SU-DHL-6 (cell line): Measurements from ENCODE around the gene TMEM109.

Experiments used
- H2AFZ ChIP-seq: fragments of 200-600 bp; sonication (generic); 2 replicates; pipeline ENCODE4 v1.6.1; 2014; ENCODE audit warnings: low read depth, mild to moderate bottlenecking, moderate library complexity, mixed read lengths, antibody characterized with exemption, low read length; ENCODE audit not compliant: severe bottlenecking
- H3F3A ChIP-seq: fragments of 200-600 bp; shearing (Covaris generic); 2 replicates; pipeline ENCODE4 v1.6.0; 2016; ENCODE audit warnings: antibody characterized with exemption, mild to moderate bottlenecking; ENCODE audit not compliant: insufficient read depth
- H3K27ac ChIP-seq: fragments of 200-600 bp; sonication (generic); 2 replicates; pipeline ENCODE4 v1.5.1; 2016; ENCODE audit warnings: low read depth, mild to moderate bottlenecking, low read length, moderate library complexity, mixed read lengths
- H3K27me3 ChIP-seq: fragments of 200-600 bp; sonication (generic), shearing (Covaris generic); 2 replicates; pipeline ENCODE4 v1.6.0; 2014; ENCODE audit warnings: mild to moderate bottlenecking, low read length
- H3K36me3 ChIP-seq: fragments of 200-600 bp; sonication (generic); 2 replicates; pipeline ENCODE4 v1.6.1; 2014; ENCODE audit warnings: mild to moderate bottlenecking, low read length, mixed read lengths
- H3K4me2 ChIP-seq: fragments of 300-600, 200-600 bp; shearing (Covaris generic), sonication (generic); 2 replicates; pipeline ENCODE4 v1.6.0; 2014; ENCODE audit warnings: low read length, low read depth, mild to moderate bottlenecking; ENCODE audit not compliant: poor library complexity, severe bottlenecking
- H3K4me3 ChIP-seq: fragments of 200-600 bp; sonication (generic); 2 replicates; pipeline ENCODE4 v1.5.1; 2014; ENCODE audit warnings: antibody characterized with exemption, low read length, mild to moderate bottlenecking, mixed read lengths; ENCODE audit not compliant: insufficient read depth, poor library complexity, severe bottlenecking
- H3K79me2 ChIP-seq: fragments of 200-600 bp; sonication (generic); 2 replicates; pipeline ENCODE4 v1.6.1; 2014; ENCODE audit warnings: mild to moderate bottlenecking, low read length, moderate library complexity; ENCODE audit not compliant: insufficient read depth
- H3K9ac ChIP-seq: fragments of 200-600 bp; sonication (generic); 2 replicates; pipeline ENCODE4 v1.7.0; 2014; ENCODE audit warnings: mild to moderate bottlenecking, low read length
- H3K9me2 ChIP-seq: fragments of 200-600 bp; sonication (generic); replicated peaks from 2 replicates; pipeline ENCODE4 v1.6.1; 2014; ENCODE audit warnings: low read length; ENCODE audit not compliant: insufficient read depth
- H3K9me3 ChIP-seq: fragments of 200-600 bp; sonication (generic); 2 replicates; pipeline ENCODE4 v1.6.1; 2014; ENCODE audit warnings: low read length, mixed read lengths; ENCODE audit not compliant: insufficient read depth
- H4K20me1 ChIP-seq: fragments of 200-600 bp; sonication (generic); 2 replicates; pipeline ENCODE4 v1.6.1; 2014; ENCODE audit warnings: low read depth, mild to moderate bottlenecking, antibody characterized with exemption, low read length, moderate library complexity, mixed read lengths
- EZH2phosphoT487 ChIP-seq: fragments of 200-600 bp; sonication (generic), shearing (Covaris generic); conservative IDR thresholded peaks from 2 replicates; pipeline ENCODE4 v1.6.1; 2018; ENCODE audit warnings: mild to moderate bottlenecking, antibody characterized with exemption, low read length, moderate library complexity, mixed read lengths
- TF ChIP-seq, protein P1 (sequence below): fragments of 200-600 bp; sonication (generic); IDR thresholded peaks from one replicate; pipeline ENCODE4 v1.5.1; 2017; ENCODE audit warnings: antibody characterized with exemption, mild to moderate bottlenecking, low read length, moderate library complexity; ENCODE audit not compliant: insufficient read depth, poor library complexity, severe bottlenecking

Gene TMEM109

DNA sequence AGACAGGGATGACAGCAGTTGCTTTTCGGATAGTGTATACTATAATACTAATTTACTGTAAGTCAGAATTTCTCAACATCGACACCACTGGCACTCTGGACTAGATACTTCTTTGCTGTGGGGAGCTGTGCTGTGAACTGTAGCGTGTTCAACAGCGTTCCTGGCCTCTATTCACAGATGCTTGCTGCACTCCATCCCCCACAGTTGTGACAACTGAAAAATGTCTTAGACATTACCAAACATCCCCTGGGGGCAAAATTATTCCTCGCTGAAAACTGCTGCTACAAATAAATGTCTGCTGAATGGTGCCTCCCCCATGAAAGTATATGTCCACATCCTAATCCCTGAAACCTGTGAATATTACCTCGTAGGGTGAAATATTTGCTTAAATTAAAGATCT lies 45.5 kb downstream of the TMEM109 start:
- no peak overlapping the region for H3K4me3 ChIP-seq
- no peak overlapping the region for H3K27ac ChIP-seq
- H3K36me3 ChIP-seq = no peaks in the 10 kb centered on the region
- H3K9ac ChIP-seq = no peak overlapping the region
- no peak overlapping the region for H2AFZ ChIP-seq
- no peaks in the 10 kb centered on the region for H3K9me3 ChIP-seq
- H3K79me2 ChIP-seq = no peaks in the 10 kb centered on the region
- no peaks in the 10 kb centered on the region for H3K27me3 ChIP-seq
- no peaks in the 10 kb centered on the region for H3K9me2 ChIP-seq
- no peak overlapping the region for H3K4me2 ChIP-seq
- TF ChIP-seq, protein P1, sequence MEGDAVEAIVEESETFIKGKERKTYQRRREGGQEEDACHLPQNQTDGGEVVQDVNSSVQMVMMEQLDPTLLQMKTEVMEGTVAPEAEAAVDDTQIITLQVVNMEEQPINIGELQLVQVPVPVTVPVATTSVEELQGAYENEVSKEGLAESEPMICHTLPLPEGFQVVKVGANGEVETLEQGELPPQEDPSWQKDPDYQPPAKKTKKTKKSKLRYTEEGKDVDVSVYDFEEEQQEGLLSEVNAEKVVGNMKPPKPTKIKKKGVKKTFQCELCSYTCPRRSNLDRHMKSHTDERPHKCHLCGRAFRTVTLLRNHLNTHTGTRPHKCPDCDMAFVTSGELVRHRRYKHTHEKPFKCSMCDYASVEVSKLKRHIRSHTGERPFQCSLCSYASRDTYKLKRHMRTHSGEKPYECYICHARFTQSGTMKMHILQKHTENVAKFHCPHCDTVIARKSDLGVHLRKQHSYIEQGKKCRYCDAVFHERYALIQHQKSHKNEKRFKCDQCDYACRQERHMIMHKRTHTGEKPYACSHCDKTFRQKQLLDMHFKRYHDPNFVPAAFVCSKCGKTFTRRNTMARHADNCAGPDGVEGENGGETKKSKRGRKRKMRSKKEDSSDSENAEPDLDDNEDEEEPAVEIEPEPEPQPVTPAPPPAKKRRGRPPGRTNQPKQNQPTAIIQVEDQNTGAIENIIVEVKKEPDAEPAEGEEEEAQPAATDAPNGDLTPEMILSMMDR = no peak
- no peak for TF ChIP-seq EZH2phosphoT487
- H4K20me1 ChIP-seq = no peaks in the 10 kb centered on the region
- no peaks in the 10 kb centered on the region for H3F3A ChIP-seq

DNA sequence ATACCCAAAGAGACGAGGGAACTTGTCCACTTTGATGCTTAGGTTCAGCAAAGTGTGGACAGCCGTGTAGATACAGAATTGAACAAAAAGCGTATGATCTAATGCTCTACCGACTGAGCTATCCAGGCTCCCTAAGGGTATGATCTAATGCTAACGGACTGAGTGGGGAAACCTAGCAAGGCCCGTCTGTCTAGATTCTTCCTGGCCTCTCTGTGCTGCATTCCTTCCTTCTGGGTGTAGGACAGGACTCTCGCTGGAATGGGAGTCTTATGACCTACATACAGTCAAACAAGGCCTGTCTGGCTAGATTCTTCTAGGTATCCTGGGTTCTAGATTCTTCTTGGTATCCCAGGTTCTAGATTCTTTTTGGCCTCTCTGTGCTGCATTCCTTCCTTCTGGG lies 46.4 kb downstream of the TMEM109 start:
- Histone ChIP-seq H2AFZ (no peak overlapping the region), H3K4me3 (no peak overlapping the region), H3K27ac (no peak overlapping the region), H4K20me1 (no peaks in the 10 kb centered on the region), H3K9ac (no peak overlapping the region), H3K4me2 (no peak overlapping the region), H3K9me2 (no peaks in the 10 kb centered on the region), H3F3A (no peaks in the 10 kb centered on the region), H3K27me3 (no peaks in the 10 kb centered on the region), H3K9me3 (no peaks in the 10 kb centered on the region), H3K36me3 (no peaks in the 10 kb centered on the region), H3K79me2 (no peaks in the 10 kb centered on the region)
- TF ChIP-seq, protein P1 = no peak
- no peak for TF ChIP-seq EZH2phosphoT487

DNA sequence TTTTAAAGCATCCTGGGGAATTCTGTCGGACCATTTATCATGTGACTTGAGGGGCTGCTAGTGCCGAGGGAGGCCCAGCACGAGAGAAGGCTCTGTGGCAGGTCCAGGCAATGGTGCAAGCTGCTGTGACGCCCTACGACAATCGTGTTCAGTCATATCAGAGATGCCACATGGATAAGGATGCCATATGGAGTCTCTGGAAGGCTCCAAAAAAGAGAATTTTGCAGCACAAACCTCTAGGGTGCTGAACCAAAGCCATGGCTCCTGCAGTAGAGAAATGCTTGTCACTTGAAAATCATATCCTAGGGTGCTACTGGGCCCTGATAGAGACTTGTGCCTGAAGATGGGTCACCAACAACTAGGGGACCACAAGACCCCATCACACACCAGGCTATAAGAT lies 50.8 kb downstream of the TMEM109 start:
- TF ChIP-seq, protein P1 = no peak
- TF ChIP-seq EZH2phosphoT487 = no peak

More for the DNA sequence above, 50.8 kb downstream of the TMEM109 start:
- no peak overlapping the region for H3K4me2 ChIP-seq
- H3K79me2 ChIP-seq = no peaks in the 10 kb centered on the region
- H2AFZ ChIP-seq = no peak overlapping the region
- no peaks in the 10 kb centered on the region for H3K9me3 ChIP-seq
- no peaks in the 10 kb centered on the region for H4K20me1 ChIP-seq
- no peak overlapping the region for H3K4me3 ChIP-seq
- no peaks in the 10 kb centered on the region for H3K9me2 ChIP-seq
- no peak overlapping the region for H3K9ac ChIP-seq
- no peaks in the 10 kb centered on the region for H3K27me3 ChIP-seq
- no peaks in the 10 kb centered on the region for H3F3A ChIP-seq
- no peak overlapping the region for H3K27ac ChIP-seq
- H3K36me3 ChIP-seq = no peaks in the 10 kb centered on the region
